Ecto neural progenitor cell (in vitro differentiated cells): Measurements from ENCODE around the gene USP49.
"Not testable (repeated sequence)": the region's sequence is repeated elsewhere in the genome, so short reads cannot be mapped to it uniquely, and the experiment has no call there.

Experiments
- DNase-seq: peaks from one replicate; pipeline ENCODE4 v3.0.0-alpha.2; 2018; ENCODE audit warnings: low spot score

Gene USP49

GRCh38 chr6:41779788-41780550 lies 115.2 kb downstream of the USP49 start, which contains the start of gene FRS3:
Gene FRS3, minus strand, starts transcription at chr6:41779900. Its CDS starts 2,913 bp downstream, at chr6:41776987.
- peak; percentile 100 for DNase-seq

DNA sequence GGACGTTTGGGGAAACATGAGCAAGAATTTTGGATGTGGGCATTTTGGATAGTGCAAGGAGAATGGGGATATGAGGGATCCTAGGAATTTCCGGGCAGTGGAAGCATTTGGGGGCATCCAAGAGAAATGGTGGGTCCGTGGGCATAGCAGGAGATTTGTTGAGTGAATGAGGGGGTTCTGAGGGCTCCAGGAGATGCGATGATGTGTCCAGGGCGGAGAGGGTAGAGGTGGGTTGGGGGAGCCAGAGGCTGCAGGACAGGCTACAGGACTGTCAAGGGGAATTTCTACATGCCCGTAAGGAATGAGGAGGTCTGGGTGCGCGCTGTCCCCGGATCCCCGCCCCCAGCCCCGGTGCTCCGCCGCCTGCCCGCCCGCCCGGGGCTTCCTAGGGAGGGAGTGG lies 115.8 kb downstream of the USP49 start:
- no peak for DNase-seq

- DNase-seq: no peak
Observed at GRCh38 chr6:41778895-41779294, 116.3 kb downstream of the USP49 start.

DNA sequence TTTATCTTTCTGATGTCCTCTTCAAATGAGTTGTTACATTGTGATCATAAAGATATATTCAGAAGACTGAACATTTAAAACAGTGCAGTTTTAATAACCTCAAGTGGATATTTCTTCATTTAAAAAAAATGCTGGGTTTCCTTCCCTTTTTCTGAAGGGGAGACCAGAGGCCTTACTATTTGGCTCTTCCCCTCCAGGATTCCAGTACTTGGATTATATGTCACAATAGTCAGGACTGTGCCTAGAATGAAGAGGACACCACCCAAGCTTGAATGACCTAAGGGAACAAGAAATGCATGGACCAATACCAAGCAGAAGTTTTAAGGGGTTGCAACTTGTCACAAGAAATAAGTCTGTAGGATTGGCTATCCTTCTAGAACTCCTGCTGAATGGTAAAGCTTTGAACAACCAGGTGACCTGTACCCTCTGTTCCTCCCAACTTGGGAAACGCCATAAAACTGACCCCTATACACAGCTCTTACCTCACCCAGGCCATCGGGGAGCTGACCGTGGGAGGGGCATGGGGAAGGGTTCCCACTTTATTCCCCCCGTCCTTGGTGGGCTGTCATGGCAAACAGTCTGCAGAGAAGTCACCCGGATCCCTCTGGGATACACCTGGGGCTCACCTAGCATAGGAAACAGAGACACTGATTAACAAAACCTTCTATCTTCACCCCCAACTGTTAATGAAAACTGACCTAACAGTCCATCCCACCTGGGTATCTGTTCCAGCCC lies 117.5 kb downstream of the USP49 start:
- no peak for DNase-seq

DNA sequence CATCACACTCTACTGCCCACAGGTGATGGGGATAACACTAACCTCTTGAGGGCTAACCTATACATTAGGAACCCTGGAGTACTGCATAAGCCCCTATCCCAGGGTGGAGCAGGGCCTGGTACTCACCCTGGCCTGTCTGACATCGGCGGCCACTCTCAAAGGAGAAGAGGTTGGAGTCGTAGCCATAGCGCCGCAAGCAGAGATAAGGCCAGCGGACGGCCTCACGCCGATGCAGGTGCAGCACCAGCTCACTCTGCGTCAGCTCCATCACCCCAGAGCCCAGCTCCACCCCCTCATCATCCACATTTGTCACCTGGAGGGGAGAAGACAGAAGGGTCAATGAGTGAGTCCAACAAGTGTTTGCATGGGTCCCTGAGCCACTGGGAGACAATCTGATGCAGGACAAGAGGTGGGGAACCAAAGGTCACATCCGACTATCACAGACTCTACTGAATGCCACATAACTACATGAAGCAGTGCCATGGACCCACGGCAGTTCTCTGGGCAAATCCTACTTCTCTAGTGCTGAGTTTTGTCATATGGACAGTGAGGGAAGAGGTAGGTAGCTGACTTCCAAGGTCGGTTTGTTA lies 119.8 kb downstream of the USP49 start:
- no peak for DNase-seq

- DNase-seq: no peak
Observed at GRCh38 chr6:41774841-41775240, 120.3 kb downstream of the USP49 start.

DNA sequence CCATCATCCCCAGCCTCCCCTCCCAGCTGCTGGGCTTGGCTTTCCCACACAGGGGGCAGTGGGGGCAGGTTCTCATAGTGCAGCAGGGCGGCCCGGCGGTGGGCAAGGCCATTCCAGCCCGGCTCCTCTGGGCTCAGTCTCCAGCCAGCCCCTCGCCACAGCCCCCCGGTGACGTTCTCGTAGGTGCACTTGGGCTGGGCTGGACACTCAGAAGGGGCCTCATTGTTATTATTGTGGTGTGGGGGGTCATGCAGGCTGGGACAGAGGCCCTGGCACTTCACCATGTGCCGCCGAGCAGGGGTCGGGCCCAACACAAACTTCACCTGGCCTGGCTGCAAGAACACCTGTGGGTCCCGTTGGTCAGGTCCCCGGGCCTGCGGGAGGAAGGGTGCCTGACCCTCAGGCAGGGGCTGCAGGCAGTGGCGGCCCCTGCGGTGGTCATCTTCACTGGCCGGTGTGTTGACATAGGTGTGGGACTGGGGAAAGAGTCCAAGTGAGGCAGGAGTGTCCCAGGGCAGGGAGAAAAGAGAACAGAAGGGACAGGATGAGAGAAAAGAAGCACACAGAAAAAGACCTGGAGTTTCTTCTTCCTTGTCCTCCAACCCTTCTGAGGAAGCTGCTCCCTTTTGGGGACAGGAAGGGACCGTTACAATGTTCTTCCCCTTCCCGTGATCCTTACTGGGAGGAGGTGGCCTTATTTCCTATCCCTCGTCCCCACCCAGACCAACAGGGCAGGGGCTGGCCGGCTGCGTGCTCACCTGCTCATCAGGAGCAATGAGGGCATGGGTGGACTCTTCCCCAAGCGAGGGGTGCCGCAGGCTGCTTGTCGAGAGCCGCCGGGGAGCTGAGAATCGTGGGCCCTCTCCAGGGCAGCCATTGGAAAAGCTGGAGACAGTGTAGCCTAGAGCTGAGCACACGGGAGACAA lies 123.9 kb downstream of the USP49 start:
- DNase-seq: no peak

GRCh38 chr6:41770381-41771057 lies 124.7 kb downstream of the USP49 start:
- DNase-seq: no peak

DNA sequence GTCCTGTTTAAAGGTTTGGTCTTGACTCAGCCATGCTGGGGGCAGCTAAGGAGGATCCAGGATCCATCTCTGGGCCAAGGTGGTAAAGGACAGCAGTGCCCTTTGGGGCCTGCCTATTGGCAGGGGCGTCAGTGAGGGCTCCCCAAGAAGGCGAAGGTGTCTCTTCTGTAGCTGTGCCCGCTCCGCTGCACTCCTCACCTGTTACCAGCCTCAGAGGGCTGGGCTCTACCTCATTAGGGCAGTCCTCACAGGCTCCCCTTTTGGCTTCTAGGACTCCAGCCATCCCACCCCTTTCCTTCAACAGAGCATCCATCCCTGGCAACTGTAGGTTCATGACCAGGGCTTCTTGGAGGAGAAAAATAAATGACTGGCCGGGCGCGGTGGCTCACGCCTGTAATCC lies 125.8 kb downstream of the USP49 start:
- no peak for DNase-seq

DNA sequence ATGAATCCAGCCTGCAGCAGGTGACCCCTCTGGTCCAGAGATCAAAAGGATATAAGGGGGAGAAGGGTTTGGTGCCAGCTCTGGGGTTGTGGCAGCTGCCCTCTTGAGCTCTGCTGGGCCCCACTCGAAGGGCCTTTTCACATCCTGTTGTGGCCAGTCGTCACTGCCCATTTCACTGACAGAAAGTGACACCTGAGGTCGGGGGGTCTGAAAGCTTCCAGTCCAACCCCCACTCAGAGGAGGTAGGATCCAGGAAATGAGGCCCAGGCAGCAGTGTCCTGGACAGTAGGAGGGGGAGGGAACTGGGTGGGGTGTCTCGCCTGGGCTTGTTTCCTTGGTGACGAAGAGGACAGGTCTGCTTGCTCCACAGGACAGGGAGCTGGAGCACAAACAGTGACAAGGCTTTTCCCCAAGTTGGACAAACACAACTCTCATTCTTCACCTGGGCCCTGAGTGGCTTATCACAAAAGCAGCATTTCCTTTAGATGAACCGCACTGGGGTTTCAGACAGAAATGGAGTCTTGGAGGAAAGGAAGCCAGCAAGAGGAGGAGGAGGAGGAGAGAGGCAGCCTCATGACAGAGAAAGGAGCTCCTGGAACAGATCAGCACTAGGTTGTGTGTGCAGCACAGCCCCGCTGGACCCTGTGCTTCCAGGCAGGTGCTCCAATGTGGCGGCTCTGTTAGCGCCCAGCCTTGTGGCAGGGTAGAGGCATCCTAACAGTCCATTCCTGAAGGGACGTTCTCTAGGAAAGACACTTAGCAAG lies 126.4 kb downstream of the USP49 start:
- DNase-seq: no peak

- no peak for DNase-seq
Observed at GRCh38 chr6:41767112-41767833, 127.9 kb downstream of the USP49 start.

- DNase-seq: not testable (repeated sequence)
Observed at GRCh38 chr6:41766043-41766664, 129.0 kb downstream of the USP49 start.

GRCh38 chr6:41763470-41763869 lies 131.7 kb downstream of the USP49 start:
- no peak for DNase-seq

- DNase-seq: no peak
Observed at GRCh38 chr6:41759905-41760579, 135.1 kb downstream of the USP49 start.

DNA sequence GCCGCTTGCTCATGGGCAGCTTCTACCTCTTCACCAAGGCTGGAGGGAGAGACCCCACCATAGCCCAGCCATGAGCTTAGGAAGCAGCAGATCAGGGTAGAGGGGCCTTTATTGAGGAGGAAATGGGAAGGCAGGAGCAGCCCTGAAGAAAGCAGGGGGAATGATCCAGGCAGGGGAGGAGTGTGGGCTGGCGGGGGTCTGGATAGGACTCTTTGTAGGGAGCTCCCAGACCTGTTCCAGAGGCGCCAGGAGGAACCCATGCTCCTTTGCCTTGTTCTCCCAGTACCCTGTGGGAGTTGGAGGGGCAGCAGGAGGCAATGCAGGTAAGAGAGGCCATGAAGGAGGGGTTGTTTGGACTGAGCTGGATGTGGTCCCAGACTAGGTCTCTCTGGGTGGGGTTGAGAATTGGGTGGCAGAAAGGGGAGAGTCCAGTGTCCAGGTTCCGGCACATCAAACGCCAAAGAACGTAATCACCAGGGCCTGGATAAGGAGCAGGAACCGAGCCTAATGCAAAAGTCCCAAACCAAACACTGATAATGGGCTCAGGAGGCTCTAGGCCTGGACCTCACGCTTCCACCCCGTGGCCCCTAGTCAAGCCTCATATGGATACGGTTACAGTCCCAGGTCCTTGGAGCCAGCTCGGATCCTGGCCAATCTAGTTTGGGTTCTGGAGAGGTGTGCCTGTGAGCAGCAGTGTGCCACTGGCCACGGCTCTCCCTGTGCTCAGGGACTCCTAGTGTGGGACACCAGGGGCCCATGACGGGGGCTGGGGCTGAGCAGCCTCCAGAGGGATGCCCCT lies 135.9 kb downstream of the USP49 start:
- no peak for DNase-seq

- no peak for DNase-seq
Observed at GRCh38 chr6:41758641-41759035, 136.5 kb downstream of the USP49 start.

- DNase-seq: no peak
Observed at GRCh38 chr6:41757931-41758640, 137.1 kb downstream of the USP49 start.
